GM20000 (cell line): Measurements from ENCODE around the gene AMFR.

ENCODE experiments used
- DNase-seq: peaks from one replicate; pipeline ENCODE4 v3.0.0; 2012; ENCODE audit warnings: low spot score
- CTCF ChIP-seq: IDR thresholded peaks from 2 replicates; pipeline ENCODE4 v1.5.1; 2012; ENCODE audit warnings: mild to moderate bottlenecking, control low read depth; ENCODE audit errors: extremely low read depth, missing control alignments

The AMFR gene

GRCh38 chr16:56462064-56462796, 36.9 kb upstream of the AMFR start:
- DNase-seq, result no peak
- no peak for TF ChIP-seq CTCF

GRCh38 chr16:56460101-56460500, 34.8 kb upstream of the AMFR start:
- no peak for TF ChIP-seq CTCF
- DNase-seq, result no peak

DNA sequence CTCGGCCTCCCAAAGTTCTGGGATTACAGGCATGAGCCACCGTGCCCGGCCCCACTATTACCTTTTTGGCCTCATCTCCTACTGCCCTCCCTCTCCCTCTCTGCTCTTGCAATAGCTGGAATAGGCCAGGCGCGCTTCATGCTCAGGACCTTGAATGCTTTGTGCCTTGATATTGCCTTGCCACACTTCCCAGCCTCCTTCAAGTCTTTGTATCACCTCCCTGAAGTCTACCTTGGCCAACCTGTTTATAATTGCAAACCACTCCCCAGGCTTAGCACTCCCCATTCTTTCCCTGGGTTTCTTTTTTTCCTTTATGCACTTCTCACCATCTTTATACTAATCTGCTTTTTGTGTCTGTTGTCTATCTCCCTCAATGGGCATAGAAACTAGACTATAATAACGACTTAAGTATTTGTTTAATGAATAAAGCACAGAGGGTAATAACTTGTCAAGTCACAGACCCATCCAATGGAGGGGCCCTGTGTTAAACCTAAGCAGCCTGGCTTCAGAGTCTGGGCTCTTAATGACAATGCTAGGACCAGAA, 32.7 kb upstream of the AMFR start:
- no peak for TF ChIP-seq CTCF

DNA sequence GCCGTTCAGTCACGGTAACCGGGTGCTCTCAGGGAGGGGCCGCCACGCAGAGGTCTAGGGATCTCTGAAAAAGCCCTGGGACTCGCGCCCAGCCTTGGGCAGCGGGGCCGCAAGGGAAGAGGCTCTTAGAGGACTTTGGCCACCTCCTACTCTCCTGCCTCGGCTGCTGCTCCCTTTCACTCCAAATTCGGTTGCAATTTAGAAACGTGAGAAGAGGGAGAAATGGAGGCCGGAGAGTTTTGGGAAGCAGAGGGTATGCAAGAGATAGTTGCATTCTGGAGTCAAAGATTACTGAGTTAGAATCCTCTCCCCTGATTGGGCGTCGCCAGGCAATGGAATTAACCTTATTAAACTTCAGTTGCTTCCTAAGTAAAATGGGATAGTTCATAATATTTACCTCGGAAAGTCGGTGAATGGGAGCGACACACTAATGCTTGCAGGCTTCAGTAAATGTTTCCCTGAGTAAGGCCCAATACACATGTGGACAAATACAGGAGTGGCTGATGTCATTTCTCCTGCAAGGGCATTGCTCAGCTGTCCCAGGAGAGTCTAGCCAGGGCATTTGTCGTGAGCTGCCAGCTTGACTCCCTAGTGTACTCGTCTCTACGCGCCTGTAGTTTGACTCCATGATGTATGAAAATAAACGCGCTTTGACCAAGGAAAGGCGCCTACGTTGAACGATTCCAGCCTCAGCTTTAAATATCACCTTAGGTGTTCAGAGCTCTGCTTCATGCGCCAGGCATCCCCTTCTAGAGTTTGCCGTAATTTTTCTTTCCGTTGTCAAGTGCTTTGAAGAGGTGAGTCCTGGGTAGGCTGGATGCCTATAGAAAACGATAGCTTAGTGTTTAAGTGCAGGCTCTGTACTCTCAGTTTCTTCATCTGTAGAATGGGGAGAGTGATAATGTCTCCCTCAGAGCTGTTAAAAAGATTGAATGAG, 26.7 kb upstream of the AMFR start:
- TF ChIP-seq CTCF, result no peak
- DNase-seq, result peak; percentile 50

More for the DNA sequence above, 32.7 kb upstream of the AMFR start:
- DNase-seq, result no peak

DNA sequence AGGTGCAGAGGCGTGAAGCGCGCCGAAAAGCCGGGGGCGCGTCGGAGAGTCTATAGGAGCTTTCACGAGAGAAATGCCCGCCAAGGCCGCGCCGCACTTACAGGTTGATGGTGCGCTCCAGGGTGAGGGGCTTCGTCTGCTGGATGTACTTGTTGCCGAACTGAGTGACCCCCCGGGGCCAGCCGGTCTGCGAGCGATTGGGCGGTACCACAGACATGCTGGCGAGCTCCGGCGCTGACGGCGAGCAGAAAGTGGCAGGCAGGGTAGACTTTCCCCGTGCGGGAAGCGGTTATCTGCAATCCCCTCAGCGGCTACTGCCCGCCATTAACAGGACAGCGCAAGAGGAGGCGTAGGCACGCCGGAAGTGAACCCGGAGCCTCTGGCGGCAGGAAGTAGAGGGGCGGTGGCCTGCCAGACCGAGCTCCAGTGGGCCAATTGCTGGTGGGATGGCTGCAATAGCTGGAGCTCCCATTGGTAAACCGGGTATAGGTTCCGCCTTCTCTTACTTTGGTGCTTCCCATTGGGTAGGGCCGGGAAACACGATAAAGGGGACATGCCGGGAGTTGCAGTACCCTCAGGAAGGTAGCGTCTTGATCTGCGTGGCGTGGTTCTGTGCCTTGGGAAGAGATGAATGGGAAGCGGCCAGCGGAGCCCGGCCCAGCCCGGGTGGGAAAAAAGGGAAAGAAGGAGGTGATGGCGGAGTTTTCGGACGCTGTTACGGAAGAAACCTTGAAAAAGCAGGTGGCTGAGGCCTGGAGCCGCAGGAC, 25.8 kb upstream of the AMFR start, which contains the start of the genes NUDT21 and OGFOD1:
TSS of gene NUDT21 (minus strand) at position 347 of the 767 bp plus-strand sequence. CDS start at position 217, 130 bp downstream.
TSS of gene OGFOD1 (plus strand) at position 569 of the 767 bp plus-strand sequence. CDS start at position 628, 59 bp downstream.
- TF ChIP-seq CTCF, result no peak
- peak; percentile 95 for DNase-seq

DNA sequence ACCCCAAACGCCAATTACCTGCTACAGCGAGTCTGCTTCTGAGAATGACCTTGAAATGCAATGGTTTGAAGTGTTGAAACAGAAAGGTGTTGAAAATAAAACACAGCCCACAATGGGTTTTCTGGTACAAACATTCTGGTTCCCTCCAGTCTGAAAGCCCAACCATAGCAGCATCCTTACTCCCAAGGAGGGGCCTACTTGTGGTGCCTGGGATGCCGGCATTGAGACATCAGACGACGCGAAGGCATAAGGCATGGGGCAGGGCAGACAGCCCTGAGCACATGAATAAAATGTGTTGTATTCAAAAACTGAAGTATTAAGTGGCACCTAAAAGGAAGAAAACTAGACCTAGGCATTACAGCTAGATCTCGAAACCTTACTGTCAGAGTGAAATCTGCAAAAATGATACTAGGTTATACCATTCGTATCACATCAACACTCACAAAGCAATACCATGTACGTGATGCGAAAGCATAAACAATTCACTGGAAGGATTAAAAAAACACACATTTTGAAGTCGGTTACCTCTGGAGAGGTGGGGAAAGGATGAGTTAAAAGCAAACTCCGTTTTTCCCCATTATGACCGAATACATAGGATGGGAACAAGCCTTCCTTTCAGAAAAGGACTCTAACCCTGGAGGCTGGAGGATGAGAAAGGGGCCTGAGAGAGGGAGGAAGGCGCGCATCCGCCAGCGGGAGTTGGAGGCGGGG, 25.1 kb upstream of the AMFR start:
- no peak for TF ChIP-seq CTCF
- peak; percentile 18 for DNase-seq
